ENCODE measurements around the gene HNF1A.

DNA sequence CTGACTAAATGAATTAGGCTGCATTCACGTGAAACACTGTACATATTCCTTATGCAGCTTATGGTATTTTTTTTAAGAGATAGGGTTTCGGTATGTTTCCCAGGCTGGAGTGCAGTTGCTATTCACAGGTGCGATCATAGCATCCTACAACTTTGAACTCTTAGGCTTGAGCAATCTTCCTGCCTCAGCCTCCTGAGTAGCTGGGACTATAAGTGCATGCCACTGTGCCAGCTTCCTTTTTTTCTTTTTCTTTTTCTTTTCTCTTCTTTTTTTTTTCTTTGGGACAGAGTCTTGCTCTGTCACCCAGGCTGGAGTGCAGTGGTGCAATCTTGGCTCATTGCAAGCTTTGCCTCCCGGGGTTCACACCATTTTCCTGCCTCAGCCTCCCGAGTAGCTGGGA is 38.3 kb upstream of the HNF1A start:
- TF ChIP-seq, protein P1, sequence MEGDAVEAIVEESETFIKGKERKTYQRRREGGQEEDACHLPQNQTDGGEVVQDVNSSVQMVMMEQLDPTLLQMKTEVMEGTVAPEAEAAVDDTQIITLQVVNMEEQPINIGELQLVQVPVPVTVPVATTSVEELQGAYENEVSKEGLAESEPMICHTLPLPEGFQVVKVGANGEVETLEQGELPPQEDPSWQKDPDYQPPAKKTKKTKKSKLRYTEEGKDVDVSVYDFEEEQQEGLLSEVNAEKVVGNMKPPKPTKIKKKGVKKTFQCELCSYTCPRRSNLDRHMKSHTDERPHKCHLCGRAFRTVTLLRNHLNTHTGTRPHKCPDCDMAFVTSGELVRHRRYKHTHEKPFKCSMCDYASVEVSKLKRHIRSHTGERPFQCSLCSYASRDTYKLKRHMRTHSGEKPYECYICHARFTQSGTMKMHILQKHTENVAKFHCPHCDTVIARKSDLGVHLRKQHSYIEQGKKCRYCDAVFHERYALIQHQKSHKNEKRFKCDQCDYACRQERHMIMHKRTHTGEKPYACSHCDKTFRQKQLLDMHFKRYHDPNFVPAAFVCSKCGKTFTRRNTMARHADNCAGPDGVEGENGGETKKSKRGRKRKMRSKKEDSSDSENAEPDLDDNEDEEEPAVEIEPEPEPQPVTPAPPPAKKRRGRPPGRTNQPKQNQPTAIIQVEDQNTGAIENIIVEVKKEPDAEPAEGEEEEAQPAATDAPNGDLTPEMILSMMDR (IDR thresholded peaks at IDR 0.05): no peak
- TF ChIP-seq EZH2 (IDR thresholded peaks at IDR 0.05; ENCODE audit: borderline replicate concordance, insufficient read depth, low read depth, low read length, poor library complexity, severe bottlenecking): no peak
